ENCODE data around the gene ATXN3L.

Gene ATXN3L

DNA sequence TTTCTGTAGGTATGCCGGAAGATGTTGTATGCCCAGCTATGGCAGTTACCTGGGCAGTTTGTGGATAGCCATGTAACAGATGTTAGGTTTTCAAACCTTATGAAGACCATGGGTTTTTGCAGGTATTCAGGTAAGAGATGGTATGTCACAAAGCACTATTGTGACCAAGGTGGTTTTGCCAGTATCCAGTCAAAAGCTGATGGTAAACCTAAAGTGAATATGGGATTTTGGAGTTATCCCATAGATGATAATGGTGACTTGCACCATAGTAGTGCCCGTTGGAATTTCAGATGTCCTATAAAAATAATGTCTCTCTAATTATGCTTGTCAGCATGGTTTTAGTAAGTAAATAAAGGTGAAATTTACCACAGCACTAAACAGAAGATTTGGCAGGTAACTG lies at the start of gene ATXN3L:
ATXN3L (minus strand) TSS at position 101 of the 400 bp plus-strand sequence. CDS start 119 bp downstream, outside the sequence.
- H3K27me3 ChIP-seq (ENCODE audit: low read length): no peaks in the 10 kb centered on the region
- H3K4me3 ChIP-seq (ENCODE audit: insufficient read depth, low read length, poor library complexity, severe bottlenecking): no peak within 1 kb of the TSS
- no peak within 1 kb of the TSS for H3K27ac ChIP-seq (ENCODE audit: low read depth, low read length)
- H3K9me2 ChIP-seq (replicated peaks; ENCODE audit: insufficient read depth, low read length): no peaks in the 10 kb centered on the region
- no peak within 1 kb of the TSS for H2AFZ ChIP-seq (ENCODE audit: low read depth, low read length, severe bottlenecking)
- H3K4me2 ChIP-seq (ENCODE audit: low read depth, low read length, poor library complexity, severe bottlenecking): no peak within 1 kb of the TSS
- TF ChIP-seq, protein P1, sequence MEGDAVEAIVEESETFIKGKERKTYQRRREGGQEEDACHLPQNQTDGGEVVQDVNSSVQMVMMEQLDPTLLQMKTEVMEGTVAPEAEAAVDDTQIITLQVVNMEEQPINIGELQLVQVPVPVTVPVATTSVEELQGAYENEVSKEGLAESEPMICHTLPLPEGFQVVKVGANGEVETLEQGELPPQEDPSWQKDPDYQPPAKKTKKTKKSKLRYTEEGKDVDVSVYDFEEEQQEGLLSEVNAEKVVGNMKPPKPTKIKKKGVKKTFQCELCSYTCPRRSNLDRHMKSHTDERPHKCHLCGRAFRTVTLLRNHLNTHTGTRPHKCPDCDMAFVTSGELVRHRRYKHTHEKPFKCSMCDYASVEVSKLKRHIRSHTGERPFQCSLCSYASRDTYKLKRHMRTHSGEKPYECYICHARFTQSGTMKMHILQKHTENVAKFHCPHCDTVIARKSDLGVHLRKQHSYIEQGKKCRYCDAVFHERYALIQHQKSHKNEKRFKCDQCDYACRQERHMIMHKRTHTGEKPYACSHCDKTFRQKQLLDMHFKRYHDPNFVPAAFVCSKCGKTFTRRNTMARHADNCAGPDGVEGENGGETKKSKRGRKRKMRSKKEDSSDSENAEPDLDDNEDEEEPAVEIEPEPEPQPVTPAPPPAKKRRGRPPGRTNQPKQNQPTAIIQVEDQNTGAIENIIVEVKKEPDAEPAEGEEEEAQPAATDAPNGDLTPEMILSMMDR (IDR thresholded peaks at IDR 0.05; ENCODE audit: insufficient read depth, low read length, poor library complexity, severe bottlenecking): no peak
- no peak for TF ChIP-seq EZH2phosphoT487 (conservative IDR thresholded peaks at IDR 0.05; ENCODE audit: low read length)
- no peaks in the 10 kb centered on the region for H4K20me1 ChIP-seq (ENCODE audit: low read depth, low read length)
- no peak within 1 kb of the TSS for H3K9ac ChIP-seq (ENCODE audit: low read length)
- H3K36me3 ChIP-seq (ENCODE audit: low read length): no peaks in the 10 kb centered on the region
- H3K9me3 ChIP-seq (ENCODE audit: insufficient read depth, low read length): no peaks in the 10 kb centered on the region
- H3F3A ChIP-seq (ENCODE audit: insufficient read depth): no peaks in the 10 kb centered on the region
- no peaks in the 10 kb centered on the region for H3K79me2 ChIP-seq (ENCODE audit: insufficient read depth, low read length)

DNA sequence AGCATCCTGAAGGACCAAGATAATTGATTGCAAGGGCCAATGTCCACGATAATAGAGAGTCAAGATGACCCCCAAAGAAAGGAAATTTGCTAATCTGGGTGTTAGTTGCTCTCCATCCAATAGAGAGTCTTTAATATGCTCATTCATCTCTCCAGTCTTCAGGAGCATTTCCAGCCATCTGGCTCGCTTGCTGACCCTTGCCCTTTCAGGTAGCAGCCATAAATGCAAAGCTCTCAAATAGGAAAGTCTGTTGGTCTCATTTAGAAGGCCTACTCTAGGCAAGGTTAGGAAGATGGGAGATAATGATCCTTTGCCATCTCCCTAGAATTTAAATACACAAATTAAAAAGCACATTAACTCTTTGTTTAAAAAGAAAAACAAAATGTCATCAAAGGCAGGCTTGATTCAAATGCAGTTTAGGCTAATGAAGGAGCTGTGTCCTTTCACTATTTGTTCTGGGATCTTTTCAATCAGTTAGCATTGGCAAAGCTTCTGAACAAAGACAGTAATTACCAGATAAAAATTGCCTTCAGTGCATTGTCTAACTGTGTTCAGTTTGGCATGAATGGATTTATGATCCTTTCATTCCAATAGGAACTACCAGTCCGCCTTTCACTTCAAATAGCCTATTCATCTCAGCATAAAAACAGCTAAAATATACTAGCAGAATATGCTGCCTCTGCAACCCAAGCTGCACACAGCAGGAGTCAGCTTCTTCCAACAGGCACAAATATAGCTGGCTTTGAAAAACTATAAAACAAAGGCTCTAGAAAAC lies 49.6 kb upstream of the ATXN3L start:
- no peaks in the 10 kb centered on the region for H3K36me3 ChIP-seq (ENCODE audit: low read length)
- H3K27ac ChIP-seq (ENCODE audit: low read depth, low read length): no peak overlapping the region
- H3K4me2 ChIP-seq (ENCODE audit: low read depth, low read length, poor library complexity, severe bottlenecking): no peak overlapping the region

DNA sequence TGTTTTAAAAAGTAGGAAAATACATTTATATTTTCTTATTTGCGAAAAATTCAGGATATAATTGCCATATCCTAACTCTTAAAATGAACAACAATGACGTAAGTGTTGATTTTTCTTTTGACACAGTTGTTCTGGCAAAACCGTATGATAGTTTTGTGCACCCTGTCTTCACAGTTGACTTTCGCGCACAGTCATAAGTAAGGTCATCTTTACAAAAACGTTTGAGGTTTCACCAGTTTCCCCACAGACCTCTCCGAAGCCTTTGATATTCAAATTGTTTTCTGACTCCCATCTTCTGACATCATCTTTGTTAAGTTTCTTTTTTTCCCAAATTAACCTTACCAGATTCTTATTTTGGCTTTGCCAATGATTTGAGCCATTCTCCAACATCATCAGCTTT lies 48.1 kb upstream of the ATXN3L start:
- H3K9me3 ChIP-seq (ENCODE audit: insufficient read depth, low read length): no peaks in the 10 kb centered on the region
- no peak overlapping the region for H2AFZ ChIP-seq (ENCODE audit: low read depth, low read length, severe bottlenecking)
- no peak overlapping the region for H3K27ac ChIP-seq (ENCODE audit: low read depth, low read length)
- H3K4me2 ChIP-seq (ENCODE audit: low read depth, low read length, poor library complexity, severe bottlenecking): no peak overlapping the region
- no peak overlapping the region for H3K9ac ChIP-seq (ENCODE audit: low read length)
- no peak overlapping the region for H3K4me3 ChIP-seq (ENCODE audit: insufficient read depth, low read length, poor library complexity, severe bottlenecking)
- H4K20me1 ChIP-seq (ENCODE audit: low read depth, low read length): no peaks in the 10 kb centered on the region
- no peaks in the 10 kb centered on the region for H3K79me2 ChIP-seq (ENCODE audit: insufficient read depth, low read length)
- TF ChIP-seq EZH2phosphoT487 (conservative IDR thresholded peaks at IDR 0.05; ENCODE audit: low read length): no peak
- TF ChIP-seq, protein P1 (IDR thresholded peaks at IDR 0.05; ENCODE audit: insufficient read depth, low read length, poor library complexity, severe bottlenecking): no peak
- no peaks in the 10 kb centered on the region for H3K36me3 ChIP-seq (ENCODE audit: low read length)
- H3K9me2 ChIP-seq (replicated peaks; ENCODE audit: insufficient read depth, low read length): no peaks in the 10 kb centered on the region
- H3K27me3 ChIP-seq (ENCODE audit: low read length): no peaks in the 10 kb centered on the region
- no peaks in the 10 kb centered on the region for H3F3A ChIP-seq (ENCODE audit: insufficient read depth)

More for the DNA sequence above, 49.6 kb upstream of the ATXN3L start:
- no peak overlapping the region for H2AFZ ChIP-seq (ENCODE audit: low read depth, low read length, severe bottlenecking)
- no peaks in the 10 kb centered on the region for H4K20me1 ChIP-seq (ENCODE audit: low read depth, low read length)
- H3K79me2 ChIP-seq (ENCODE audit: insufficient read depth, low read length): no peaks in the 10 kb centered on the region
- no peaks in the 10 kb centered on the region for H3K27me3 ChIP-seq (ENCODE audit: low read length)
- H3K9me3 ChIP-seq (ENCODE audit: insufficient read depth, low read length): no peaks in the 10 kb centered on the region
- H3K9ac ChIP-seq (ENCODE audit: low read length): no peak overlapping the region
- H3K9me2 ChIP-seq (replicated peaks; ENCODE audit: insufficient read depth, low read length): no peaks in the 10 kb centered on the region
- TF ChIP-seq, protein P1 (IDR thresholded peaks at IDR 0.05; ENCODE audit: insufficient read depth, low read length, poor library complexity, severe bottlenecking): no peak
- no peak for TF ChIP-seq EZH2phosphoT487 (conservative IDR thresholded peaks at IDR 0.05; ENCODE audit: low read length)
- no peaks in the 10 kb centered on the region for H3F3A ChIP-seq (ENCODE audit: insufficient read depth)
- H3K4me3 ChIP-seq (ENCODE audit: insufficient read depth, low read length, poor library complexity, severe bottlenecking): no peak overlapping the region

All from SU-DHL-6 (cell line).